ENCODE data around the gene PHIP.

The PHIP gene

GRCh38 chr6:79081663-79082062 is 3.6 kb upstream of the PHIP start:
- no peak overlapping the region for H2AFZ ChIP-seq (ENCODE audit: low read length)
- no peaks in the 10 kb centered on the region for H3K27me3 ChIP-seq (ENCODE audit: insufficient read depth, low read length)
- no peak overlapping the region for H3K9ac ChIP-seq (ENCODE audit: low read length)
- no peaks in the 10 kb centered on the region for H3K9me2 ChIP-seq (ENCODE audit: low read depth, low read length)
- H3K4me1 ChIP-seq (ENCODE audit: insufficient read depth, low read length, severe bottlenecking) = peaks cover 11% of the 10 kb centered on the region
- H3K36me3 ChIP-seq (ENCODE audit: insufficient read depth, low read length) = peaks cover 1% of the 10 kb centered on the region; the same call in 1 of the 2 replicates
- H3K9me3 ChIP-seq (ENCODE audit: low read length) = no peaks in the 10 kb centered on the region; the same call in 1 of the 2 replicates
- H3K4me3 ChIP-seq (ENCODE audit: low read depth, low read length, poor library complexity, severe bottlenecking) = no peak overlapping the region
- no peak overlapping the region for H3K4me2 ChIP-seq (ENCODE audit: low read length)
- no peak overlapping the region for H3K27ac ChIP-seq (ENCODE audit: low read depth, low read length, poor library complexity, severe bottlenecking)
- H3F3A ChIP-seq (ENCODE audit: insufficient read depth, low read length) = no peaks in the 10 kb centered on the region
- TF ChIP-seq EZH2 (IDR thresholded peaks at IDR 0.05; ENCODE audit: borderline replicate concordance, low read length) = no peak
- TF ChIP-seq, protein P1, sequence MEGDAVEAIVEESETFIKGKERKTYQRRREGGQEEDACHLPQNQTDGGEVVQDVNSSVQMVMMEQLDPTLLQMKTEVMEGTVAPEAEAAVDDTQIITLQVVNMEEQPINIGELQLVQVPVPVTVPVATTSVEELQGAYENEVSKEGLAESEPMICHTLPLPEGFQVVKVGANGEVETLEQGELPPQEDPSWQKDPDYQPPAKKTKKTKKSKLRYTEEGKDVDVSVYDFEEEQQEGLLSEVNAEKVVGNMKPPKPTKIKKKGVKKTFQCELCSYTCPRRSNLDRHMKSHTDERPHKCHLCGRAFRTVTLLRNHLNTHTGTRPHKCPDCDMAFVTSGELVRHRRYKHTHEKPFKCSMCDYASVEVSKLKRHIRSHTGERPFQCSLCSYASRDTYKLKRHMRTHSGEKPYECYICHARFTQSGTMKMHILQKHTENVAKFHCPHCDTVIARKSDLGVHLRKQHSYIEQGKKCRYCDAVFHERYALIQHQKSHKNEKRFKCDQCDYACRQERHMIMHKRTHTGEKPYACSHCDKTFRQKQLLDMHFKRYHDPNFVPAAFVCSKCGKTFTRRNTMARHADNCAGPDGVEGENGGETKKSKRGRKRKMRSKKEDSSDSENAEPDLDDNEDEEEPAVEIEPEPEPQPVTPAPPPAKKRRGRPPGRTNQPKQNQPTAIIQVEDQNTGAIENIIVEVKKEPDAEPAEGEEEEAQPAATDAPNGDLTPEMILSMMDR (IDR thresholded peaks at IDR 0.05; ENCODE audit: low read length) = no peak
- H3K79me2 ChIP-seq (ENCODE audit: insufficient read depth, low read length) = peaks cover 2% of the 10 kb centered on the region
- no peaks in the 10 kb centered on the region for H4K20me1 ChIP-seq (ENCODE audit: insufficient read depth, low read length)

DNA sequence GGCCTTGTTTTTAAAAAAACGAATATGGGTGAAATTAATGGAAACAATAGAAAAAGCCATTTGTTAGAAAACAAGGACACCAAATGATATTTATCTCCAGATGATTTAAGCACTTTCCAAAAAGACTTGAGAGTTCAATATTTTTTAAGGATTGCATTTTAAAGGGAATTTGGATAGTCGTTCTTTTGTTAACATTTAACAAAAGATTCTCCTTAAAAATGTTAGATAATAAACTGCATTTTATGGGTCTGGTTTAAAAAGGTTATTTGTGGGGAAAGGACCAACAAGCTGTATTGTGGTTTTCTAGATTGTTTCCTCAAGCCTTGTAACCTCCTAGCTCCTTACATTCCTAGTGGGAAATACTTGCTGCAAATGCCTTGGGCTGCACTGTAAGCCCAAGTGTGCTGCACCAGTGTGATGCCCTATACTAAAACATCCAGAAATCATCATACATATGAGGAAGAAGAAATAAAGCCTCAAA is 1.5 kb upstream of the PHIP start:
- no peak overlapping the region for H3K27ac ChIP-seq (ENCODE audit: low read depth, low read length, poor library complexity, severe bottlenecking)
- no peaks in the 10 kb centered on the region for H3K27me3 ChIP-seq (ENCODE audit: insufficient read depth, low read length)
- peak overlapping the region; percentile 99 for H3K9ac ChIP-seq (ENCODE audit: low read length)
- TF ChIP-seq, protein P1 (IDR thresholded peaks at IDR 0.05; ENCODE audit: low read length) = no peak
- TF ChIP-seq EZH2 (IDR thresholded peaks at IDR 0.05; ENCODE audit: borderline replicate concordance, low read length) = no peak
- H3K9me3 ChIP-seq (ENCODE audit: low read length) = peaks cover 6% of the 10 kb centered on the region
- H4K20me1 ChIP-seq (ENCODE audit: insufficient read depth, low read length) = no peaks in the 10 kb centered on the region
- peak overlapping the region; percentile 89 for H3K4me3 ChIP-seq (ENCODE audit: low read depth, low read length, poor library complexity, severe bottlenecking)
- peak overlapping the region; percentile 90 for H2AFZ ChIP-seq (ENCODE audit: low read length)
- no peaks in the 10 kb centered on the region for H3K9me2 ChIP-seq (ENCODE audit: low read depth, low read length)
- H3K4me1 ChIP-seq (ENCODE audit: insufficient read depth, low read length, severe bottlenecking) = peaks cover 28% of the 10 kb centered on the region
- no peaks in the 10 kb centered on the region for H3F3A ChIP-seq (ENCODE audit: insufficient read depth, low read length)
- H3K36me3 ChIP-seq (ENCODE audit: insufficient read depth, low read length) = peaks cover 22% of the 10 kb centered on the region
- peak overlapping the region; percentile 97 for H3K4me2 ChIP-seq (ENCODE audit: low read length)
- peaks cover 22% of the 10 kb centered on the region for H3K79me2 ChIP-seq (ENCODE audit: insufficient read depth, low read length)

- Histone ChIP-seq H3K9ac (ENCODE audit: low read length) (peak overlapping the region; percentile 99), H3K36me3 (ENCODE audit: insufficient read depth, low read length) (peaks cover 40% of the 10 kb centered on the region), H3F3A (ENCODE audit: insufficient read depth, low read length) (no peaks in the 10 kb centered on the region), H3K4me2 (ENCODE audit: low read length) (peak overlapping the region; percentile 97), H3K9me2 (ENCODE audit: low read depth, low read length) (no peaks in the 10 kb centered on the region), H3K27me3 (ENCODE audit: insufficient read depth, low read length) (no peaks in the 10 kb centered on the region), H3K4me1 (ENCODE audit: insufficient read depth, low read length, severe bottlenecking) (peaks cover 41% of the 10 kb centered on the region), H3K27ac (ENCODE audit: low read depth, low read length, poor library complexity, severe bottlenecking) (peak overlapping the region; percentile 87), H3K4me3 (ENCODE audit: low read depth, low read length, poor library complexity, severe bottlenecking) (peak overlapping the region; percentile 89), H3K79me2 (ENCODE audit: insufficient read depth, low read length) (peaks cover 41% of the 10 kb centered on the region), H2AFZ (ENCODE audit: low read length) (no peak overlapping the region), H4K20me1 (ENCODE audit: insufficient read depth, low read length) (no peaks in the 10 kb centered on the region), H3K9me3 (ENCODE audit: low read length) (peaks cover 10% of the 10 kb centered on the region)
- TF ChIP-seq EZH2 (IDR thresholded peaks at IDR 0.05; ENCODE audit: borderline replicate concordance, low read length) = no peak
- TF ChIP-seq, protein P1 (IDR thresholded peaks at IDR 0.05; ENCODE audit: low read length) = no peak
Observed at GRCh38 chr6:79077715-79078074, 359 bp downstream of the PHIP start.
